Measurements from ENCODE around the gene MAST4. TPM values are rescaled to one million over a fixed set of nuclear protein-coding genes. Genes with fewer than 3 reads are reported as not detected.
A peak's percentile ranks its signal among the peaks of the same experiment; 100 is the strongest.

Gene MAST4
- total RNA-seq, 1 donor from 2014 or later: 22.3 TPM

GRCh38 chr5:67031692-67032091, 435.5 kb downstream of the MAST4 start:
- no peak overlapping the region for H2AFZ ChIP-seq (ENCODE audit: low read depth, low read length)
- H3K79me2 ChIP-seq (ENCODE audit: insufficient read depth, low read length): peaks cover 94% of the 10 kb centered on the region
- H3K4me1 Mint-ChIP-seq (ENCODE audit: low read depth, unreplicated experiment): peaks cover 51% of the 10 kb centered on the region
- H3K36me3 ChIP-seq (ENCODE audit: insufficient read depth, low read length): no peaks in the 10 kb centered on the region
- H3K27ac ChIP-seq (ENCODE audit: low read depth, low read length): no peak overlapping the region
- H3K4me3 ChIP-seq (ENCODE audit: insufficient read depth, low read depth, low read length): no peak overlapping the region
- TF ChIP-seq, protein P1, sequence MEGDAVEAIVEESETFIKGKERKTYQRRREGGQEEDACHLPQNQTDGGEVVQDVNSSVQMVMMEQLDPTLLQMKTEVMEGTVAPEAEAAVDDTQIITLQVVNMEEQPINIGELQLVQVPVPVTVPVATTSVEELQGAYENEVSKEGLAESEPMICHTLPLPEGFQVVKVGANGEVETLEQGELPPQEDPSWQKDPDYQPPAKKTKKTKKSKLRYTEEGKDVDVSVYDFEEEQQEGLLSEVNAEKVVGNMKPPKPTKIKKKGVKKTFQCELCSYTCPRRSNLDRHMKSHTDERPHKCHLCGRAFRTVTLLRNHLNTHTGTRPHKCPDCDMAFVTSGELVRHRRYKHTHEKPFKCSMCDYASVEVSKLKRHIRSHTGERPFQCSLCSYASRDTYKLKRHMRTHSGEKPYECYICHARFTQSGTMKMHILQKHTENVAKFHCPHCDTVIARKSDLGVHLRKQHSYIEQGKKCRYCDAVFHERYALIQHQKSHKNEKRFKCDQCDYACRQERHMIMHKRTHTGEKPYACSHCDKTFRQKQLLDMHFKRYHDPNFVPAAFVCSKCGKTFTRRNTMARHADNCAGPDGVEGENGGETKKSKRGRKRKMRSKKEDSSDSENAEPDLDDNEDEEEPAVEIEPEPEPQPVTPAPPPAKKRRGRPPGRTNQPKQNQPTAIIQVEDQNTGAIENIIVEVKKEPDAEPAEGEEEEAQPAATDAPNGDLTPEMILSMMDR (IDR thresholded peaks at IDR 0.05; ENCODE audit: insufficient read depth, low read depth, low read length): no peak
- no peak for TF ChIP-seq EZH2 (IDR thresholded peaks at IDR 0.05; ENCODE audit: insufficient read depth, low read length)
- no peaks in the 10 kb centered on the region for H3K27me3 Mint-ChIP-seq (ENCODE audit: low read depth, unreplicated experiment)
- H3K9me3 Mint-ChIP-seq (ENCODE audit: unreplicated experiment): no peaks in the 10 kb centered on the region
- no peak overlapping the region for H3K27ac Mint-ChIP-seq (ENCODE audit: unreplicated experiment)
- H3K4me2 ChIP-seq (ENCODE audit: low read length): peak overlapping the region; percentile 16
- H3K4me3 Mint-ChIP-seq (ENCODE audit: unreplicated experiment): no peak overlapping the region
- no peaks in the 10 kb centered on the region for H3K27me3 ChIP-seq (ENCODE audit: insufficient read depth, low read length)
- peaks cover 31% of the 10 kb centered on the region for H4K20me1 ChIP-seq (ENCODE audit: insufficient read depth, low read length)
- FAIRE-seq (no peak), DNase-seq (ENCODE audit: low read depth) (no peak)
- no peaks in the 10 kb centered on the region for H3K9me3 ChIP-seq (ENCODE audit: insufficient read depth, low read depth, low read length)
- peaks cover 8% of the 10 kb centered on the region for H3K36me3 Mint-ChIP-seq (ENCODE audit: low read depth, unreplicated experiment)
- H3K9ac ChIP-seq (ENCODE audit: low read length): no peak overlapping the region
- peaks cover 30% of the 10 kb centered on the region for H3K4me1 ChIP-seq (ENCODE audit: insufficient read depth, low read length)

GRCh38 chr5:67032921-67033664, 436.9 kb downstream of the MAST4 start:
- H3K9me3 Mint-ChIP-seq (ENCODE audit: unreplicated experiment): no peaks in the 10 kb centered on the region
- Histone ChIP-seq H2AFZ (ENCODE audit: low read depth, low read length) (no peak overlapping the region), H3K9me3 (ENCODE audit: insufficient read depth, low read depth, low read length) (no peaks in the 10 kb centered on the region), H3K4me1 (ENCODE audit: insufficient read depth, low read length) (peaks cover 34% of the 10 kb centered on the region), H4K20me1 (ENCODE audit: insufficient read depth, low read length) (peaks cover 26% of the 10 kb centered on the region), H3K27me3 (ENCODE audit: insufficient read depth, low read length) (no peaks in the 10 kb centered on the region), H3K4me3 (ENCODE audit: insufficient read depth, low read depth, low read length) (no peak overlapping the region), H3K9ac (ENCODE audit: low read length) (no peak overlapping the region), H3K79me2 (ENCODE audit: insufficient read depth, low read length) (peaks cover 94% of the 10 kb centered on the region), H3K4me2 (ENCODE audit: low read length) (no peak overlapping the region), H3K36me3 (ENCODE audit: insufficient read depth, low read length) (no peaks in the 10 kb centered on the region), H3K27ac (ENCODE audit: low read depth, low read length) (no peak overlapping the region)
- no peaks in the 10 kb centered on the region for H3K27me3 Mint-ChIP-seq (ENCODE audit: low read depth, unreplicated experiment)
- peaks cover 51% of the 10 kb centered on the region for H3K4me1 Mint-ChIP-seq (ENCODE audit: low read depth, unreplicated experiment)
- no peak for FAIRE-seq
- TF ChIP-seq EZH2 (IDR thresholded peaks at IDR 0.05; ENCODE audit: insufficient read depth, low read length): no peak
- TF ChIP-seq, protein P1 (IDR thresholded peaks at IDR 0.05; ENCODE audit: insufficient read depth, low read depth, low read length): no peak
- peak; percentile 66 for DNase-seq (ENCODE audit: low read depth)
- H3K27ac Mint-ChIP-seq (ENCODE audit: unreplicated experiment): no peak overlapping the region
- H3K36me3 Mint-ChIP-seq (ENCODE audit: low read depth, unreplicated experiment): peaks cover 7% of the 10 kb centered on the region
- H3K4me3 Mint-ChIP-seq (ENCODE audit: unreplicated experiment): no peak overlapping the region
